HG03066 (cell line): ENCODE data around the gene CCDC186.

Experiments used
- ATAC-seq: cut with Tn5 transposase; IDR thresholded peaks from one replicate; pipeline ENCODE4 v1.9.1; 2021; ENCODE audit warnings: low read depth; ENCODE audit not compliant: unreplicated experiment

The CCDC186 gene

DNA sequence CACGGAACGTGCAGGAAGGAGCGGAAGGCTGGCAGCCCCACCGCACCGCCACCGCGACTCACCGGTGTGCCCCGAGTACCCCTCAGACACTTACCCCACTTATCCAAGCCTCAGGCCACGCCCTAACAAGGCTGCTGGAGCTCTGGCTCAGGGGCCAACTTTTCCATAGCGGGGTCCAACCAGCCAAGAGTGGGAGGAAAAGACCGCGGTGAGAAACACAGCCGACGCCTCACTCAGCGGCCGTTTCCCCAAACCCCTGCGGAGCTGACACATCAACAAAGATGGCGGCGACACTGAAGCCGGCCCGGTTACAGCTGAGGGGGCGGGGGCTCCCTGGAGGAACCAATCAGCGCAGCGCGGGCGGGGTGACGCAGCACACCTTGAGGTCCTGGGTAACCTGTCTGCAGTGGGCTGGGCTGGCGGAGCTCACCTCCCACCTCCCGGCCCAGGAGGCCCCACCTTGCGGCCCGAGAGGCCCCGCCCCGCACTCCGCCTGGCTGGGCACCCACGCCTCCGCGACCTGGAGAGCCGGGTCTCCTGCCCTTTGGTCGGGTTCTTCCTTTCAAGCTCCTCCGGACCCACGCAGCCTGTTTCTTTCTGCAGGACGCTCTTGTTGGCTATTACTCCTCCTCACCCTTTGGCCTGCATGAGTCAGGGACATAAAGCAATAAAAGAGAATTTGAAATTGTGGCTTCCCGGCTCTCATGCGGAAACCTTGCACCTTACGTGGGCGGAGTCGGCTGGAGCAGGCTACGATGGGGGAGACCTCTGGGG, at the start of gene CCDC186:
Gene CCDC186, minus strand, starts transcription at position 283 of the 774 bp plus-strand sequence. CDS start 10,935 bp downstream, outside the sequence.
- ATAC-seq: peak; percentile 98

- ATAC-seq: no peak
These were observed 49.1 kb upstream of the CCDC186 start for GRCh38 chr10:114223066-114223465.

DNA sequence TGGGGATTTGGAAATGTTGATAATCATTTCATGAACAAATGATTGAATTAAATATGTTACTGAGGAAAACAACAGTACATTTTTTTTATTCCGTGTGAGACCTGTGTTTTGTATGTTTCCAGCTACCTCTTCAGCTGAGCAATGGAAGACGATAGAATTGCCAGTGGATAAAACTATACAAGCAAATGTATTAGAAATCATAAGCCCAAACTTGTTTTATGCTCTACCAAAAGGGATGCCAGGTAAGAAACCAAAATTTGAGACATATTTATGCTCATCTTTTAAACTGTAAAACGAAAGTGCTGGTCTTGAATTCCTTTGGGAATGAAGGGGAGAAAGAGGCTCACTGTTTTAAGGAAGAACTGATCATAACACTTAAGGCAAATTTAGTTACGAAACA, 47.2 kb upstream of the CCDC186 start:
- no peak for ATAC-seq

DNA sequence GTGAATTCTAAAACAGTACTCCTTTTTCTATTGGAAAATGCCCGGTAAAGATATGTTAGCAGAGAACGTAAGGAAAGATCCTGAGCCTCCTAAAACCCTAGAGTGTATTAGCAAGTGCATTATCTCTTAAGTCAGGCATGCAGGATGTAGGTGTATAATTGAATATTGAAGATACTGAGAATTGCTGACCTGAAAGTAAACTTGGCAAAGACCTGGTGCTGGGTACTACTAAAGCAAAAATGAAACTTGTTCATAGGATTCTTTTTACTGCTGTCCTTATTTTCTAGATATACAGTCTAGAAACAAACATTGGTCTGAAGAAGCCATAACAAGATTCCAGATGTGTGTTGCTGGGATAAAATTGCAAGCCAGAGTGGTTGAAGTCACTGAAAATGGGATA, 46.3 kb upstream of the CCDC186 start:
- ATAC-seq: no peak

- ATAC-seq: no peak
These were observed 41.0 kb upstream of the CCDC186 start for GRCh38 chr10:114215033-114215432.

DNA sequence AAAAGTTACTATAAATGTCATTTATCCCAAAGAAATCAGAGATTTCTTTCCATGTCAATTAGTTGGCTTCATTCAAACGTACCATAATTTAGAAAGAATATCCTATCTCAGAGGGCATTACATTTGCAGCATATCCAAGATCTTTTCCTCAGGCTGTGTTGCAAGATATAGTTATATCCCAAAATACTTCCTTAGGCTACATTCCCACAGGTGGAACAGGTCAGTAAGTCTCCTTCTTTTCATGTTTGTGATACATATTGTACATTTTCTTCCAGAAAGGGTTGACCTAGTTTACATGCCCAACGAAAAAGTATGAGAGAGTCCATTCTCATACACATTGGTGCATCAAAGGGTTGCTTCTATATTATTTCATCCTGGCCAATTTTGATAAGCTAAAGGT, 38.1 kb upstream of the CCDC186 start:
- ATAC-seq: no peak

DNA sequence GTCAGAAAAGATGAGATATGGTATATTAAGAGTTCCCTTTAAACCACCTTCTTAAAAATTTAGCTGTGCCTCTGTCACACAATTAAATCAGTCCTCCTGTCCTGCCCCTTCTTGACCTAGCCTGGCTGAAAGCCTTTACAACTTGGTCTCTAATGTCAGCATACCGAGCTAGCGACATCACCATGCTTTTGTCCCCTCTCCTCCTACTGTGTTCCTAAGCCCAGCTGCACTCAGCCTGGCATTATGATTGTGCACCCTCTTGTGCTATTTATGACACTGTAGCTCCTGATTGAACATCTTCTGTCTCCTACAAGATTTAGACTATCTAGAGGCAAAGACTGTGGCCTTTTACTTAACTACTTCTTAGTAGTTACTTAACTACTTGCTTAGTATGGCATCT, 34.3 kb upstream of the CCDC186 start:
- ATAC-seq: no peak

GRCh38 chr10:114207349-114207748, 33.3 kb upstream of the CCDC186 start:
- ATAC-seq: no peak

DNA sequence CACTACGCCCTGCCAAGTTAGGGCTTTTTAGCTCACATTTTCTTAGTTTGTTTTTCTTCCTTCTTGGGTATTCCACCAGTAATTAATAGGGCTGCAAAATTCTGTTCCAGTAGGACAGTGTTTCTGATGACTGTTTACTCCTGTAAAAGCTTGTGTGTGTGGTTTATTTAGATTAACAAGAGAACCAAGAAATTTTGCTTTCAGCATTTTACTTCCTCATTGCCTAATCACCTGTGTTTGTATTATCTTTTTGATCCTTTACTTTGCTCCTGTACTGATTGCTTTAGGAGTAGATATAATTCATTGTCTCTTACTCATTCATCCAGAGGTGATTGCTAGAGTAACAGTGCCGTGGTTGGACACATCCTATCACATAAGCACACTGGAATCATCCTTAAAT, 32.9 kb upstream of the CCDC186 start:
- ATAC-seq: no peak

DNA sequence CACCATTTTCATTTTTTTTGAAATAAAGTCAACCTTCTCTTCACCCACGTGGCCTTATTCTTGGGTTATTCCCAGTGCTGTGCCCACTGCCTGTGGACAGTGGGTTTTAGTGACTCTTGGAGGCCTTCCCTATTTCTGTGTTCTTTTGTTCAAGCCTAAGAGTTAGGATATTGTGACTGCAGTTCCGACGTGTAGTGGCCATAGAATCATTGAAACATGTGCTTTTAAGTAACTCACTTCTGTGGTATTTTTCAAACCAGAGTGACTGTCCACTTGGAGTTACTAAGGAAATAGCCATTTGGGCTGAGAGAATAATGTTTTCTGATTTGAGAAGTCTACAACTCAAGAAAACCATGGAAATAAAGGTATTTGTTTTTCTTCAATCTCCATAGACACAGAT, 28.8 kb upstream of the CCDC186 start:
- no peak for ATAC-seq

GRCh38 chr10:114199239-114199638, 25.2 kb upstream of the CCDC186 start:
- ATAC-seq: no peak

DNA sequence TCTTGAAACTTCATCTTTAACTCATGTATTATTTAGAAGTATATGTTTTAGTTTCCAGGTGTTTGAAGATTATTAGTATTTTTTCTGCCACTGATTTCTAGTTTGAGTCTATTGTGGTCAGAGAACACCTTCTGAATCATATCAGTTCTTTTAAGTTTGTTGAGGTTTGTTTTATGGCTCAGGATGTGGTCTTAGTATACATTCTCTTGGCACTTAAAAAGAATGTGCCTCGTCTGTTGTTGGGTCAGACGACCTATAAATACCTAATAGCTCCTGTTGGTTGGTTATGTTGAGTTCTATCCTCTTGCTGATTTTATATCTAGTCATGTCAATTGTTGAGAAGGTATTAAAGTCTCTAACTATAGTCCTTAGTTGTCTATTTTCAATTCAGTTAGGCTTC, 21.1 kb upstream of the CCDC186 start:
- peak; percentile 90 for ATAC-seq

DNA sequence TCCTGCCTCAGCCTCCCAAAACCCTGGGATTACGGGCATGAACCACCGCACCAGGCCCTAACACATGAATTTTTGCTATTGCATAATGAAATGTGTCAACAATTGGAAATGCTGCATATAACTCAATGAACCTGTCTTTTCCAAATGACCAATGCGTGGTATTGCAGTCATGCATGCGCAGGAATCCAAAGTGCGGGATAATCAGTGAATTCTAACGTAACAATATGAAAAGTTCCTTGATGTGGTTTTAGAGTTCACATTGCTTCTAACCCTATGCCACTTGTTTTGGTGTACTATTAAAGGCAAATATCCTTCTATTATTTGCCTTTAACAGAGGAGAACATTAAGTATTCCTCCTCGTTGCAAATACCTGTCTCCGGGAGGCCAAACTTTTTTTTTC, 15.7 kb upstream of the CCDC186 start:
- no peak for ATAC-seq

DNA sequence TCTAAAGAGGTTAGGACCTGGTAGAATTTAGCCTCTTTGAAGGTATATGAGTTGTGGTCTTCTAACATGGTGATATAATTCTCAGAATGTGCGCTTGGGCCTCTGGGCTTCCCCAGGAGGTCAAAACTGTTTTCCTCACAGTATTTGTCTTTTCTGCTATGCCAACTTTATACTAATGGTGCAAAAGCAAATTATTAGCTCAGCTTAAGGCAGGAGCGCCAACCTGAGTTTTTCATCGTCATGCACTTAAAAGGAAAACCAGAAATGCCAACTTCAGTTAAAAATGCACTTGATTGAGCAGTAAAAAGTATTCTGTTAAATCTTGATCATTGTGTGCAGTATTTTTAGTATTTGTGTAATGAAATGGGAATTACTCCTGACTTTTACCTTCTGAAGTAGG, 14.9 kb upstream of the CCDC186 start:
- no peak for ATAC-seq

GRCh38 chr10:114188001-114188400, 14.0 kb upstream of the CCDC186 start:
- ATAC-seq: peak; percentile 68

DNA sequence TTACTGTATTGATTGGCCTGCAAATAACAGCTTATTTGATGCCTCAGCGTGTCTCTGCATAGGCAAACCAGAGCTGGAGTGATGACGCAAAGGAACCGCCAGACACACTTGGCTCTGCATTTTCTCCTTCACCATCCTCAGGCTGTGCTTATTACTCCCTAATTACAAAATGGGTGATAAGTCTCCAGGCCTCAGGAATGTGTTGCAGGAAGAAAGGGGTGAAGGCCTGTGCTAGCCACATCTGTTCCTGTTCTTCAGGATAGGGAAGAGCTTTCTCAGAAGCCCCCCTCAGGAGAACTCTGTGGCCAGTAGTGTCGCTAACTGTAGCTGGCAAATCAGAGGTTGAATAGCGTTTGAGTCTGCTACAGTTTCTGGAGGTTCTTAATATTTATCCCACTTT, 10.3 kb upstream of the CCDC186 start:
- ATAC-seq: no peak

DNA sequence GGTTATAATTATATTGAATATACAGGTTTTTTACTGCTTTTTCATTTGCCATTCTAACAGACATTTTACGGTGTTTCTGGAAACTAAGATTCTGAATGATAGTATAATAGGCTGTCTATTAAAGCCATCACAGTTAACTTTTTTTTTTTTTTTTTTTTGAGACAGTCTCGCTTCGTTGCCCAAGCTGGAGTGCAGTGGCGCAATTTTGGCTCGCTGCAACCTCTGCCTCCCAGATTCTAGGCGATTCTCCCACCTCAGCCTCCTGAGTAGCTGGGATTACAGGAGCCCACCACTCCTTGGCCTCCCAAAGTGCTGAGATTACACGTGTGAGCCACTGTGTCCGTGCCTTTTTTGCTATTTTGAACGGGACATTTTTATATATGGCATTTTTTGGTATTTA, 9.6 kb upstream of the CCDC186 start:
- ATAC-seq: no peak

GRCh38 chr10:114181971-114182370, 8.0 kb upstream of the CCDC186 start:
- no peak for ATAC-seq

GRCh38 chr10:114180937-114181336, 6.9 kb upstream of the CCDC186 start:
- no peak for ATAC-seq

GRCh38 chr10:114179747-114180146, 5.7 kb upstream of the CCDC186 start:
- no peak for ATAC-seq

- ATAC-seq: no peak
These were observed 5.1 kb upstream of the CCDC186 start, which contains the start of gene TDRD1 for GRCh38 chr10:114179148-114179547. TSS of gene TDRD1 (plus strand) at chr10:114179353. CDS start at chr10:114187832, 8,479 bp downstream.

GRCh38 chr10:114176511-114176910, 2.5 kb upstream of the CCDC186 start:
- no peak for ATAC-seq

DNA sequence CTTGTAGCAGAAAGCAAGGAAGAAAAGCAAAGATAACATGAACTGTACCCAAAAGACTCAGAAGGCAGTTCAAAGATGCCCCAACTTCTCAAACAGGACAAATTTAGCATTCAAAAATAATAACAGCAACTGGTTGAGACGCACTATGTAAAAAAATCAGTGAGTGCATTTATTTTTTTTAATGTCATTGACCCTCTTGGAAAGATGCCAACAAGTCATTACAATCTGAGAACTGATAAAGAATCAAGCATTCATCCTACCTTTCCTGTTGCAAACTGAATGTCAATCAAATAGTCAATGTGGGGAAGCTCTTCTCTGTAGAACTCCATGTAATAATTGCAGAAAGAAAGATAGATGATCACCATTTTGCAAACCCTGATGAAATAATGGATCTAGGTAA, 1.7 kb upstream of the CCDC186 start:
- no peak for ATAC-seq
